ENCODE measurements around the gene NR1I3. TPM values are rescaled to one million over a fixed set of nuclear protein-coding genes. Genes with fewer than 3 reads are reported as not detected.

Gene NR1I3, protein sequence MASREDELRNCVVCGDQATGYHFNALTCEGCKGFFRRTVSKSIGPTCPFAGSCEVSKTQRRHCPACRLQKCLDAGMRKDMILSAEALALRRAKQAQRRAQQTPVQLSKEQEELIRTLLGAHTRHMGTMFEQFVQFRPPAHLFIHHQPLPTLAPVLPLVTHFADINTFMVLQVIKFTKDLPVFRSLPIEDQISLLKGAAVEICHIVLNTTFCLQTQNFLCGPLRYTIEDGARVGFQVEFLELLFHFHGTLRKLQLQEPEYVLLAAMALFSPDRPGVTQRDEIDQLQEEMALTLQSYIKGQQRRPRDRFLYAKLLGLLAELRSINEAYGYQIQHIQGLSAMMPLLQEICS
- total RNA-seq: not detected

DNA sequence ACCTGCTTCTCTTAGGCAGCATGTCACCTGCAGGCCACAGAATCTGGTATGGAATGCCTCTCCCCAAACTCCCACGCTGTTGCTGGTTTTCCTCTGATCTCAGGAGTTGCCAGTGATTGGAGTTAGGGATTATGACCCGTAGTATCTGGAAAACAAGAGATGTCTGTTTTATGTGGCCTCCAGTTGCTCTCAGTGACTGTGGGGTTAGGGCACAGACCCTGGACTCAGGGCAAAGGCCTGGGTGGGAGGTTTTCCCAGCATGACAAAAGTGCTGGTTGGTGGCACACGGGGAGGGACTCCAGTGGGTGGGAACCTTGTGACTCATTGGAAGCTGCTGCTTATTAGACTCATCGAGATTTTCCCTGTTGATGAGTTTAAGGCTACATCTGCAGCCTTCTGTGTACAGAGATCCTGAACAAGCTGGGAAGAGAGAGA lies at the start of gene NR1I3:
NR1I3 (minus strand) TSS at position 165 of the 435 bp plus-strand sequence. CDS start 1,638 bp downstream, outside the sequence.
- DNase-seq: no peak
- no peaks in the 10 kb centered on the region for H3K27me3 Mint-ChIP-seq
- H3K27ac Mint-ChIP-seq: no peak within 1 kb of the TSS
- H3K4me3 Mint-ChIP-seq: no peak within 1 kb of the TSS
- no peaks in the 10 kb centered on the region for H3K36me3 Mint-ChIP-seq
- H3K4me1 Mint-ChIP-seq: no peaks in the 10 kb centered on the region
- H3K9me3 Mint-ChIP-seq: no peaks in the 10 kb centered on the region

DNA sequence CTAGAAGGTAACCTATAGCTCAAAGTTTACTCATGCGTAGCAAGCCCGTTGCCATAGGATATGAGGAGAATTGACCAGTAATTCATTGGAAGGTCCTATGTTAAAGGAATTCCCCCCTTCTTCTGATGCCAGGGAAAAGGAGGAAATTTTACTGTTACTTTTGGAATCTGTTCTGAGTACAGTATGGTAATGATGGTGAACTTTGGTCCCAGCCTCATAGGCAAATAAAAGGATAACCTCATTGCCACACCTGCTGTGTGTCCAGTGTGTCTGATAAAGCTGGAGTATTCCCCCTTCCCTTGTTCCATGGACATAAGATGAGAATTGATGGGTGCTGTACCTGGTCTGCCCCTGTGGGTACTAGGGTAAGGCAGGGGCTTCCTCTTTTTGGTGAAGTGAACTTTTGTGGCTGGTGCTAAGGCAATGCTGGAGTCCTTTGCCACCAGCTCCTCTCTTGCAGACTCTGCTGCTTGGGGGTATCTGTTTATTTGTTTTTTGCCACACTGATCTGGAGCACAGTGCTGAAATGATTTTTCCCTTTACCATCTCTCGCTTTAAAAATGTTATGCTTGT lies 49.6 kb upstream of the NR1I3 start:
- H3K27ac Mint-ChIP-seq: no peak overlapping the region
- no peaks in the 10 kb centered on the region for H3K9me3 Mint-ChIP-seq
- no peak overlapping the region for H3K4me3 Mint-ChIP-seq
- no peaks in the 10 kb centered on the region for H3K4me1 Mint-ChIP-seq
- no peaks in the 10 kb centered on the region for H3K36me3 Mint-ChIP-seq
- no peak for DNase-seq
- no peaks in the 10 kb centered on the region for H3K27me3 Mint-ChIP-seq

DNA sequence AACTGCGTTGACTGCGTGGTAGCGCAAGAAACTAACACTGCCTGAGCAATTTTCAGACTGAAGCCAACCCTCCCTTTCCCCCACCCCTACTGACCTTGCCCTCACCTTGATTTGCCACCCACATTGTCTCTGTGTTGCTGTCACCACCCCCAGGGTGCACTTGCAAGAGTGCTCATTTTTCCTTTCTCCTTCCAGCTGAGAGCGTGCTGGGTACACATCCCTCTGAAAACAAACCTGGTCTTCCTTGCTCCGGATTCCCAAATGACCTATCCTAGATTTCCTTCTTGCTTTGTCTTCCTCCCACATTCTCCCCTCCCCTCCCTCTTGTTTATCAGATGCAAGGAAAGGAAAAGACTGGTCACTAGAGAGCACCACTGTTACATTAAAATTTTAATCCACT lies 47.5 kb upstream of the NR1I3 start:
- DNase-seq: no peak
- H3K9me3 Mint-ChIP-seq: no peaks in the 10 kb centered on the region
- H3K27me3 Mint-ChIP-seq: no peaks in the 10 kb centered on the region
- no peaks in the 10 kb centered on the region for H3K4me1 Mint-ChIP-seq
- no peak overlapping the region for H3K27ac Mint-ChIP-seq
- H3K36me3 Mint-ChIP-seq: no peaks in the 10 kb centered on the region
- H3K4me3 Mint-ChIP-seq: no peak overlapping the region

DNA sequence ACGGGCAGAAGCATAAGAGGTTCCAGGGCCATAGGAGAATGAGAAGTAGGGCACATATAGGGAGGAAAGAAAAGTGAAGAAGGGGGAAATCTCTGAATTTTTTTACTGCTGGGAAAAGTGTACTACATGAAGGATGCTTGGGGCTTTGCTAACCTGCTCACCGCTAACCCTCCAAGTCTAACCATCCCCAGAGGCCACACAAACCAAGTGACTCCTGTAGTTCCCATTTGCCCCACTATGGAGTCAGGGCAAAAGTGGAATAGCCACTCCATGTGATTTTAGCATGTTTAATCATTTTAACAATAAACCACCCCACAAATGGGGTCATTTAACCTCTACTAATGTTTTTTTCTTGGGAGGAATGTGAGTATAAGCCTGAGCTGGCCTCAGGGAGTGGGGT lies 47.1 kb upstream of the NR1I3 start:
- Mint-ChIP-seq H3K4me3 (no peak overlapping the region), H3K27ac (no peak overlapping the region)

DNA sequence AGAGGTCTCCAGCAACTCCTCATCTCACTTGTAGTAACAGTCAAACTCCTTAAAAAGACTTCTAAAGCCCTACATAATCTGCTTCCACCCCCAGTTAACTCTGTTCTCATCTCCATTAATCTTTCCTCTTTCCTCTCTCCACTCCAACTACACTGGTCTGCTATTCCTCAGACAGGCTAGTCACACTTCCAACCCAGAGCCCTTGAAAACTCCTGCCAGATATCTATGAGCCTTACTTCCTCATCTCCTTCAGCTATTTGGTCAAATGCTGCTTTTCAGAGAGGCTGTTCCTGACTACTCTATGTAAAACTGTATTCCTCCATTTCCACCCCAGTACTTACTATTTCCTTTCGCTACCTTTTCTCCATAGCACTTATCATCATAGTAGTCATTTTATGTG lies 45.0 kb upstream of the NR1I3 start:
- H3K4me3 Mint-ChIP-seq: no peak overlapping the region
- H3K27ac Mint-ChIP-seq: no peak overlapping the region
- H3K36me3 Mint-ChIP-seq: no peaks in the 10 kb centered on the region
- H3K9me3 Mint-ChIP-seq: no peaks in the 10 kb centered on the region
- H3K27me3 Mint-ChIP-seq: no peaks in the 10 kb centered on the region
- no peaks in the 10 kb centered on the region for H3K4me1 Mint-ChIP-seq
- no peak for DNase-seq

More for the DNA sequence above, 47.1 kb upstream of the NR1I3 start:
- DNase-seq: no peak
- Mint-ChIP-seq H3K4me1 (no peaks in the 10 kb centered on the region), H3K36me3 (no peaks in the 10 kb centered on the region), H3K27me3 (no peaks in the 10 kb centered on the region), H3K9me3 (no peaks in the 10 kb centered on the region)

DNA sequence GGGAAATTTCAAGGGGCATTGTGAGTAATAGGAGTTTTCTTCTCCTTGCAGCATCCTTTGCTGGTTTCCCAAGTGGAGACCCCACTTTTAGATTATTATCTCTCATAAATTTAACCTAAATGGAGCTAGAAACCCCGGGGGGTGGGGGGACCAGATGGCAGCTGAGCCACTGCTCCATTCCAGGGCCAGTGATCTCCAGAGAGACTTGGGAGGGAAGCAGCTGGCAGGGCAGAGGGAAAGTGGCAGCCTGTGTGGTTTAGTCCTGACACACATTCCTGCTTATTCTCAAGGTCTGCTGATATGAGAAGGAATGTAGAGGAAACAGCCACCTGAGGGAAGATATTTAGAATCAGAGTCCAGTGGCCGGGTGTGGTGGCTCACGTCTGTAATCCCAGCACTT lies 36.9 kb upstream of the NR1I3 start:
- Mint-ChIP-seq H3K9me3 (no peaks in the 10 kb centered on the region), H3K27me3 (peaks cover 4% of the 10 kb centered on the region), H3K36me3 (no peaks in the 10 kb centered on the region), H3K4me3 (no peak overlapping the region), H3K4me1 (no peaks in the 10 kb centered on the region), H3K27ac (no peak overlapping the region)
- no peak for DNase-seq

DNA sequence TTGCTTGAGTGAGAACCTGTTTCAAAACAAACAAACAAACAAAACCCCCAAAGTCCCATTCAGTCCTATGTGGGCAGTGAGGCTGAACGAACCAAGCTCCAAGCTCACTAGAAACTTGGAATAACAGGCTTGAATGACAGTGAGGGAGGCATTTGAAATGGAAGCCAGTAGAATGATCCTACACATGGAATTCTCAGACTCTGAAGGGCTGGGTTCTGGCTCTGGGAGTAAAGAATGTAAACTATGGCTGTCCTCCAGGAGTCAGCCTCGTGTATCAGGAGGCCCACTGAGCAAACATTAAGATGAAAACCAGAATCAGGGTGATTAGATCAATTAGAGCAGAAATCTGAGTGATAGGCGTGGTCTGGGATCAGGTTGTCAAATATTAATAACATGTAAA lies 35.4 kb upstream of the NR1I3 start:
- Mint-ChIP-seq H3K9me3 (no peaks in the 10 kb centered on the region), H3K4me3 (no peak overlapping the region), H3K4me1 (no peaks in the 10 kb centered on the region), H3K36me3 (no peaks in the 10 kb centered on the region), H3K27me3 (peaks cover 4% of the 10 kb centered on the region), H3K27ac (no peak overlapping the region)
- DNase-seq: no peak

DNA sequence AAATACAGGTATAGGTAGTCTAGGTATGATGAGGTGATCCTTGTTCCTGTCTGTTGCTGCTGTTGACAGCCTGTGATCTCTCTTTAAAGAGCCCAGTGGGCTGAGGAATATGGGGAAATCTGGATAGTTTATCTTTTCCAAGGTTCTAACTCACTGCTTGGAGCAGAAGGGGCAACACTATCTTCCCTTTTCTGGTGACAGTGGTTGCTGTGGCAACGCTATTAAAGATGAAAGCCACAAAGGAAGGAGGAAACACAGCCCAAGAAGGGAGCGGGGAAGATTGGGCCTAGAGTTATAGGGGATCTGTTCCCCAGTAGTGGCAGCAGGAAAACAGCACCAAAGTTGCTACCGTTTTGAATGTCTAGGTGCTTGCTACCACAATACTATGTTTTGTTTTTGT lies 29.3 kb upstream of the NR1I3 start:
- H3K27me3 Mint-ChIP-seq: peaks cover 11% of the 10 kb centered on the region
- H3K36me3 Mint-ChIP-seq: no peaks in the 10 kb centered on the region
- no peak for DNase-seq
- no peak overlapping the region for H3K4me3 Mint-ChIP-seq
- no peaks in the 10 kb centered on the region for H3K9me3 Mint-ChIP-seq
- H3K4me1 Mint-ChIP-seq: no peaks in the 10 kb centered on the region
- H3K27ac Mint-ChIP-seq: no peak overlapping the region

DNA sequence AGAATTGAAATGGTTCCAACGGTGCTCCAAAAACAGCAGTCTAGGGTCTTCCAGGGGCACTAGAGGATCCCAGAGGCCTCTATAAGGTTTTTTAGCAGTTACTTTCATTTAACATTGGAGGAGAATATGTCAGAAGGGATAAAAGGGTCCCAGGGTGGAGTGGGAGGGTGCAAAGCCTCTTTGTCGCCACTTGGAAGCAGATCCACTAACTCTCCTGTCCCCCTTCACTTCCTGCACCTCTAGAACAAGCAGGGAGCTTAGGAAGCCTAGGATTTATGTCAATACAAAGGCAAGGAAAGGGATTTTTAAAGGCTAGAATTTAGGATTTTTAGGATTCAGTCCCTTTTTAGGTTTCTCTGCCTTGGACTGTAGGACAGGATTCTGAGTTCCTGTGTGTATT lies 28.8 kb upstream of the NR1I3 start:
- no peak overlapping the region for H3K27ac Mint-ChIP-seq
- no peaks in the 10 kb centered on the region for H3K36me3 Mint-ChIP-seq
- DNase-seq: no peak
- H3K27me3 Mint-ChIP-seq: peaks cover 12% of the 10 kb centered on the region
- no peaks in the 10 kb centered on the region for H3K9me3 Mint-ChIP-seq
- no peak overlapping the region for H3K4me3 Mint-ChIP-seq
- no peaks in the 10 kb centered on the region for H3K4me1 Mint-ChIP-seq

DNA sequence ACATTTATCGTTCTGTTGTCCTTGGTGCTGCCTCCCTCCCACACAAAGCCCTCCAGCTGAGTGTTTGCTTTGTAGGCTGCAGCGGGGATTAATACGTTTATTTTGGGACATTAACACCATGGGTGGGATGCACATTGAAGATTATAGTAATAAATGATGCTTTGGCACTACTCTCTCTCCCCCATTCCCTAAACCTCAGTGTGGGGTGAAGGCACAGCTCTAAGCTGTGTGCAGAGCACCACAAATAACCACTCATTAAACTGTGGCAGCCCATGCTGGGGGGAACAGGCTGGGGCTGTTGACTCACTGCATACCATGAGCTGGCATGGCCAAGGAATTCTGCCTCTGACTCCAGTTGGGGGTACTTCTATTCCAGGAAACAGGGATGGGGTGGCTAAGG lies 28.2 kb upstream of the NR1I3 start:
- H3K27ac Mint-ChIP-seq: no peak overlapping the region
- no peak overlapping the region for H3K4me3 Mint-ChIP-seq
- H3K36me3 Mint-ChIP-seq: no peaks in the 10 kb centered on the region
- H3K27me3 Mint-ChIP-seq: peaks cover 17% of the 10 kb centered on the region
- no peak for DNase-seq
- no peaks in the 10 kb centered on the region for H3K9me3 Mint-ChIP-seq
- H3K4me1 Mint-ChIP-seq: peaks cover 2% of the 10 kb centered on the region

DNA sequence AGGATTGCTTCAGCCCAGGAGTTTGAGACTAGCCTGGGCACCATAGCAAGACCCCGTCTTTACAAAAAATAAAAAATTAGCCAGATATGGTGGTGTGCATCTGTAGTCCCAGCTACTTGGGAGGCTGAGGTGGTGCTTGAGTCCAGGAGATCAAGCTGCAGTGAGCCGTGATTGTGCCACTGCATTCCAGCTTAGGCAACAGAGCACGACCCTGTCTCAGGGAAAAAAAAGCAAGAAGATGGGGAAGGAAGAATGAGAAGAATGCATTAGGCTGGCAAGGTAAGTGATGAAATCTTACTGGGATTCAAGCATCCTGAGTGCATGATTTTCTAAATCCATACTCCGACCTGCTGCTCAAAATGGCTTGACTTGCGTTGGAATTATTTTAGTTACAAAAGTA lies 27.3 kb upstream of the NR1I3 start:
- H3K36me3 Mint-ChIP-seq: no peaks in the 10 kb centered on the region
- no peaks in the 10 kb centered on the region for H3K9me3 Mint-ChIP-seq
- DNase-seq: no peak
- no peak overlapping the region for H3K27ac Mint-ChIP-seq
- no peak overlapping the region for H3K4me3 Mint-ChIP-seq
- H3K27me3 Mint-ChIP-seq: peaks cover 26% of the 10 kb centered on the region
- H3K4me1 Mint-ChIP-seq: peaks cover 5% of the 10 kb centered on the region

DNA sequence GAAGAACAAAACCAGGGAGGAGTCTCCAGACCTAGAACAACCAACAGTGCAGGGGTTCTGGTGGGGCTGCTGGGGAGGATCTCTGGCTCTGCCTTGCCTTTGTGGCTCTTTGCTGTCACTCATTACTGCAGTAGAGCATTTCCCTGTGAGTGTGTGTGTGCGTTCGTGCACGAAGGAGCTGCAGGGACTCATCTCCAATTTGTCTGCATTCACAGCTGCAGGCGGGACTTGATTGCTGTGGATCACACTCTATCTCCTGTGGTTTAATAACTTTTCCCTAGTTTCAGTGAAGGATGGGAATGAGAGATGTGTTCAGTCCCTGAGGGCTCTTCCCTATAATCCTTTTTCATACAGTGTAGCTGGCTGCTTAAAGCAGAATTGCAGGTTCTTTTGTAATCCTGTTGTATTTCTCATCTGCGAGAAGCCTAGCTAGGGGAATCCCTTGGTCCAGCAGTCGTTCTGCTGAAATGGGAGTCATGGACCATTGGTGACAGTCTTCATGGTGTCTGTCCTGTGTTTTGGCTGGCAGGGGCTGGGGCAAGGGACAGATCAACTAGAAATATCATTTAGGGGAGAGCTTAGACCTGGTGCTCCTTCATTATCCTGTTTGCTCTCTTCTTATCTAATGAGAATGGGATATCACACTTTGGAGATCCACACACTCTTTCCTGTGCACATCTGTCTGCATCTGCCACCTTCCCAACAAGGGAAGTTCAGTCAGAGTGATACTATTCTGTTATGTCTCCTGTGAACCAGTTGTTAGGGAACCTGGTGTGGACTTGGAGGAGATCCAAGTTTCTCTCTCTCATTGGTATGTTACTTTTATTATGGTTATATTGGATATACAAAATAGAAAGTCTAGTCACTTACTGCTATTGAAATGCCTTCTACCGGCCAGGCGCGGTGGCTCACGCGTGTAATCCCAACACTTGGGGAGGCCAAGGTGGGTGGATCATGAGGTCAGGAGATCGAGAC lies 23.5 kb upstream of the NR1I3 start:
- Mint-ChIP-seq H3K27ac (no peak overlapping the region), H3K4me1 (peaks cover 10% of the 10 kb centered on the region), H3K4me3 (no peak overlapping the region), H3K36me3 (peaks cover 8% of the 10 kb centered on the region), H3K27me3 (peaks cover 63% of the 10 kb centered on the region), H3K9me3 (peaks cover 14% of the 10 kb centered on the region)
- DNase-seq: no peak

DNA sequence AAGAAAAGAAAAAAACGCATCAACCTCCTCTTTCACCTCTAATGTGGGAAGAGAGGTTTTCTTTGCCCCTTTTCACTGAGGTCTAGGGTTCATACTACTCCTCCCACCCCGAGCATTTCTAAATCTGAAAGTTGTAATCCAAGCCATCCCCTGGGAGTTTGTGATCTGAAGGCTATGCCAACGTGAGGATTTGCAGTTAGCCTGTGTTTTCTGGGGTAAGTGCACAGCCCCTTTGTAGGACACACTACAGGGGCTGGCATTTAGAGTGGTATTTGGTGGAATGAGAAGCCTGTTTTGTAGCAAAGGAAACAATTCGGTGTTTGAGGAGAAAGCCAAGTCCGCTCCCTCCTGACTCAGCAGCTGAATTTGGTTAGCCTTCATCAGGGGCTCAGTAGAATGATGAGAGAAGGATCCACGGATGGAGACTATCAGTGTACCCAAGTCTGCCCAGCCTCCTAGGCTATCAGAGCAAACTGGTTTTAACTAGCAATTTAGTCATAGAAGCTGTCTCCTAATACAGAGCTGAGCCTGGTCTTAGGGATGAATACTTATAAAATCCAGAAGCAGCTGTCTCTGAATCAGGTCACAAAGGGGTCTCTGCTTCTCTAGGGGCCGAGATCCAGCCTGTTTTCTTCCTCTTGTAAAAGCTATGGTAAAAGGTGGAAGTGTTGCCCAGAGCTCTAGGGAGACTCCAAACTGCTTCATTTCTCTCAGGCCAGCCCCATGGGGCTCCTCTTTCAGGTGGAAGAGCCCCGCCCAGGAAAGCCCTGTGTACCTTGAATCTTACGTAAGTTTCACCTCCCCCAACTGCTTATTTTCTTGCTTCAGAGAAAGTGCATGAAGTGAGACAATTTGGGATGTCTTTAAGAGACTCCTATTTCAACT lies 22.6 kb upstream of the NR1I3 start:
- peaks cover 10% of the 10 kb centered on the region for H3K36me3 Mint-ChIP-seq
- DNase-seq: no peak
- H3K9me3 Mint-ChIP-seq: peaks cover 17% of the 10 kb centered on the region
- peaks cover 10% of the 10 kb centered on the region for H3K4me1 Mint-ChIP-seq
- H3K27ac Mint-ChIP-seq: no peak overlapping the region
- no peak overlapping the region for H3K4me3 Mint-ChIP-seq
- peaks cover 65% of the 10 kb centered on the region for H3K27me3 Mint-ChIP-seq

DNA sequence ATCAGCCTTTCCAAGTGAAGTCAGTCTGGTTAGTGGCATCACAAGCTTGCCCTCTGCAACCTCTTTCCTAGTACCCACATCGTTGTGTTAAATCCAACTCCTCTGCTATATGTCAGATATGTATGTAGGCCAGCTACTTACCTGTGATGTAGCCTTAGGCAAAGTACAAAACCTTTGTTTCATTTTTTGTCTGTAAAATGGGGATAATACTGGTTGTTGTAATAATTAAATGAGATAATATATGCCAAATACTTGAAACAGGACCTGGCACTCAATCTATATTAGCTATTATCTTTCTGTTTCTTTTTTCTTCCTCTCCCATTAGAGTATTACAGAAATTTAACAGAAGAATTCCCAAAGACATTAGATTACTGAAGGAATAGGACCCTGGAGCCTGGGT lies 21.8 kb upstream of the NR1I3 start:
- Mint-ChIP-seq H3K27me3 (peaks cover 67% of the 10 kb centered on the region), H3K4me1 (peaks cover 10% of the 10 kb centered on the region), H3K4me3 (no peak overlapping the region), H3K9me3 (peaks cover 18% of the 10 kb centered on the region), H3K36me3 (peaks cover 11% of the 10 kb centered on the region), H3K27ac (no peak overlapping the region)
- DNase-seq: no peak

All from activated naive CD8-positive, alpha-beta T cell treated with anti-CD3 and anti-CD28 coated beads for 36 hours (primary cell).